Epithelial cell of proximal tubule (primary cell): ENCODE data around the gene LRRC34. TPM values are rescaled to one million over a fixed set of nuclear protein-coding genes. Genes with fewer than 3 reads are reported as not detected.
A peak's percentile ranks its signal among the peaks of the same experiment; 100 is the strongest.

Experiments used
- DNase-seq: peaks from one replicate; pipeline ENCODE4 v3.0.0-alpha.2; 2011; ENCODE audit warnings: low read depth
- H3K4me3 ChIP-seq: 2 replicates; pipeline ENCODE4 v1.5.1; 2011; ENCODE audit warnings: low read depth, mild to moderate bottlenecking, low read length
- CTCF ChIP-seq: conservative IDR thresholded peaks from 2 replicates; pipeline ENCODE4 v1.5.1; 2012; ENCODE audit warnings: low read depth, mild to moderate bottlenecking, low read length
- total RNA-seq: library from RNA; depleted of rRNA; stranded (reverse); fragments of >200 nt; gene quantifications from 2 replicates; pipeline ENCODE4 v1.2.3, GENCODE V29; 2015

LRRC34 gene
- total RNA-seq, 1 donor from 2014 or later = 17.1 TPM

- no peak for DNase-seq
Measured at GRCh38 chr3:169847896-169848295, 35.2 kb upstream of the LRRC34 start.

GRCh38 chr3:169846458-169847193, 33.9 kb upstream of the LRRC34 start:
- TF ChIP-seq CTCF = no peak
- peak; percentile 35 for DNase-seq

More at GRCh38 chr3:169847896-169848295, 35.2 kb upstream of the LRRC34 start:
- TF ChIP-seq CTCF = no peak
- H3K4me3 ChIP-seq = no peak overlapping the region

GRCh38 chr3:169842960-169843359, 30.3 kb upstream of the LRRC34 start:
- TF ChIP-seq CTCF = no peak
- H3K4me3 ChIP-seq = no peak overlapping the region
- no peak for DNase-seq

More at GRCh38 chr3:169846458-169847193, 33.9 kb upstream of the LRRC34 start:
- no peak overlapping the region for H3K4me3 ChIP-seq

- no peak overlapping the region for H3K4me3 ChIP-seq
- no peak for DNase-seq
Measured at GRCh38 chr3:169841171-169841570, 28.5 kb upstream of the LRRC34 start.

GRCh38 chr3:169838511-169839030, 25.9 kb upstream of the LRRC34 start:
- no peak overlapping the region for H3K4me3 ChIP-seq
- no peak for TF ChIP-seq CTCF
- no peak for DNase-seq

More at GRCh38 chr3:169841171-169841570, 28.5 kb upstream of the LRRC34 start:
- no peak for TF ChIP-seq CTCF

GRCh38 chr3:169836942-169837275, 24.2 kb upstream of the LRRC34 start:
- TF ChIP-seq CTCF = no peak
- no peak for DNase-seq
- no peak overlapping the region for H3K4me3 ChIP-seq
